DND-41 (cell line): ENCODE results near the gene METTL4.

Source experiments
- CTCF ChIP-seq: IDR thresholded peaks from 2 replicates; pipeline ENCODE4 v1.5.1; 2012; ENCODE audit warnings: borderline replicate concordance, low read length, moderate library complexity, mild to moderate bottlenecking; ENCODE audit not compliant: poor library complexity, severe bottlenecking; ENCODE audit errors: extremely low read depth
- EZH2 ChIP-seq: IDR thresholded peaks from 3 replicates; pipeline ENCODE4 v1.6.1; 2012; ENCODE audit warnings: borderline replicate concordance, low read depth, mild to moderate bottlenecking, moderate library complexity, low read length, inconsistent platforms; ENCODE audit not compliant: severe bottlenecking

- TF ChIP-seq EZH2 (no peak), CTCF (no peak)
Measured at GRCh38 chr18:2511451-2511850, 59.9 kb downstream of the METTL4 start.
